HL-60 (cell line): ENCODE measurements around the gene NHP2.

Experiments
- POLR2AphosphoS5 ChIP-seq: IDR thresholded peaks from 2 replicates; pipeline ENCODE4 v1.6.1; 2012; ENCODE audit warnings: low read depth
- SPI1 ChIP-seq: IDR thresholded peaks from 2 replicates; pipeline ENCODE4 v1.6.1; 2012; ENCODE audit warnings: low read depth, mild to moderate bottlenecking, borderline replicate concordance
- TF ChIP-seq, protein P1 (sequence below): IDR thresholded peaks from one replicate; pipeline ENCODE4 v1.5.1; 2011; ENCODE audit warnings: low read length, control low read depth, inconsistent platforms; ENCODE audit not compliant: insufficient read depth
- TF ChIP-seq, protein P2 (sequence below): IDR thresholded peaks from 2 replicates; pipeline ENCODE4 v1.6.1; 2012; ENCODE audit warnings: low read depth; ENCODE audit not compliant: insufficient replicate concordance

DNA sequence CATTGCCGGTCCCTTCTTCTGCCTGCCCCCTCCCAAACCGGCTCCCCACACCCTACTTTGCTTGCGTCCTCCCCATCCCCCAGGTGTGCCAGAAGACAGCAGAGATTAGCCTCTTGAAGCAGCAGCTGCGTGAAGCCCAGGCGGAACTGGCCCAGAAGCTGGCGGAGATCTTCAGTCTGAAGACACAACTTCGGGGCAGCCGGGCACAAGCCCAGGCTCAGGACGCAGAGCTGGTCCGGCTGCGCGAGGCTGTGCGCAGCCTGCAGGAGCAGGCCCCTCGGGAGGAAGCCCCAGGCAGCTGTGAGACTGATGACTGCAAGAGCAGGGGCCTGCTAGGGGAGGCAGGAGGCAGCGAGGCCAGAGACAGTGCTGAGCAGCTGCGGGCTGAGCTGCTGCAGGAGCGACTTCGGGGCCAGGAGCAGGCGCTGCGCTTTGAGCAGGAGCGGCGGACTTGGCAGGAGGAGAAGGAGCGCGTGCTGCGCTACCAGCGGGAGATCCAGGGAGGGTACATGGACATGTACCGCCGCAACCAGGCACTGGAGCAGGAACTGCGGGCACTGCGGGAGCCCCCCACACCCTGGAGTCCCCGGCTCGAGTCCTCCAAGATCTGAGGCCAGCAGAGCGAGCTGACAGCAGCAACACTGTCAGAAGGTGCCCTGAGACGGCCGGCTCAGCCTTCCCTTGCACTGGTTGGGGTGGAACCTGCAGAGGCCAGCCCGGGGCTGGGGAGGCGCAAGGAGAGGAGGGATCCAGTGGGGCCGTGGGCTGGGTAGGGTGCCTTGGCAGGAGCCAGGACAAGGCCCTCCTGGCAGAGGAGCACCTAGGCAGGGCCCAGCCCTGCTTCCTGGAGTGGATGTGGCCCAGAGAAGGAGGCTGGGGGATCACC lies 32.1 kb downstream of the NHP2 start:
- TF ChIP-seq, protein P1, sequence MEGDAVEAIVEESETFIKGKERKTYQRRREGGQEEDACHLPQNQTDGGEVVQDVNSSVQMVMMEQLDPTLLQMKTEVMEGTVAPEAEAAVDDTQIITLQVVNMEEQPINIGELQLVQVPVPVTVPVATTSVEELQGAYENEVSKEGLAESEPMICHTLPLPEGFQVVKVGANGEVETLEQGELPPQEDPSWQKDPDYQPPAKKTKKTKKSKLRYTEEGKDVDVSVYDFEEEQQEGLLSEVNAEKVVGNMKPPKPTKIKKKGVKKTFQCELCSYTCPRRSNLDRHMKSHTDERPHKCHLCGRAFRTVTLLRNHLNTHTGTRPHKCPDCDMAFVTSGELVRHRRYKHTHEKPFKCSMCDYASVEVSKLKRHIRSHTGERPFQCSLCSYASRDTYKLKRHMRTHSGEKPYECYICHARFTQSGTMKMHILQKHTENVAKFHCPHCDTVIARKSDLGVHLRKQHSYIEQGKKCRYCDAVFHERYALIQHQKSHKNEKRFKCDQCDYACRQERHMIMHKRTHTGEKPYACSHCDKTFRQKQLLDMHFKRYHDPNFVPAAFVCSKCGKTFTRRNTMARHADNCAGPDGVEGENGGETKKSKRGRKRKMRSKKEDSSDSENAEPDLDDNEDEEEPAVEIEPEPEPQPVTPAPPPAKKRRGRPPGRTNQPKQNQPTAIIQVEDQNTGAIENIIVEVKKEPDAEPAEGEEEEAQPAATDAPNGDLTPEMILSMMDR: no peak
- TF ChIP-seq POLR2AphosphoS5 (no peak), SPI1 (no peak)
- TF ChIP-seq, protein P2, sequence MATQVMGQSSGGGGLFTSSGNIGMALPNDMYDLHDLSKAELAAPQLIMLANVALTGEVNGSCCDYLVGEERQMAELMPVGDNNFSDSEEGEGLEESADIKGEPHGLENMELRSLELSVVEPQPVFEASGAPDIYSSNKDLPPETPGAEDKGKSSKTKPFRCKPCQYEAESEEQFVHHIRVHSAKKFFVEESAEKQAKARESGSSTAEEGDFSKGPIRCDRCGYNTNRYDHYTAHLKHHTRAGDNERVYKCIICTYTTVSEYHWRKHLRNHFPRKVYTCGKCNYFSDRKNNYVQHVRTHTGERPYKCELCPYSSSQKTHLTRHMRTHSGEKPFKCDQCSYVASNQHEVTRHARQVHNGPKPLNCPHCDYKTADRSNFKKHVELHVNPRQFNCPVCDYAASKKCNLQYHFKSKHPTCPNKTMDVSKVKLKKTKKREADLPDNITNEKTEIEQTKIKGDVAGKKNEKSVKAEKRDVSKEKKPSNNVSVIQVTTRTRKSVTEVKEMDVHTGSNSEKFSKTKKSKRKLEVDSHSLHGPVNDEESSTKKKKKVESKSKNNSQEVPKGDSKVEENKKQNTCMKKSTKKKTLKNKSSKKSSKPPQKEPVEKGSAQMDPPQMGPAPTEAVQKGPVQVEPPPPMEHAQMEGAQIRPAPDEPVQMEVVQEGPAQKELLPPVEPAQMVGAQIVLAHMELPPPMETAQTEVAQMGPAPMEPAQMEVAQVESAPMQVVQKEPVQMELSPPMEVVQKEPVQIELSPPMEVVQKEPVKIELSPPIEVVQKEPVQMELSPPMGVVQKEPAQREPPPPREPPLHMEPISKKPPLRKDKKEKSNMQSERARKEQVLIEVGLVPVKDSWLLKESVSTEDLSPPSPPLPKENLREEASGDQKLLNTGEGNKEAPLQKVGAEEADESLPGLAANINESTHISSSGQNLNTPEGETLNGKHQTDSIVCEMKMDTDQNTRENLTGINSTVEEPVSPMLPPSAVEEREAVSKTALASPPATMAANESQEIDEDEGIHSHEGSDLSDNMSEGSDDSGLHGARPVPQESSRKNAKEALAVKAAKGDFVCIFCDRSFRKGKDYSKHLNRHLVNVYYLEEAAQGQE: no peak
